ENCODE data around the gene C5. TPM values are rescaled to one million over a fixed set of nuclear protein-coding genes. Genes with fewer than 3 reads are reported as not detected.

The C5 gene
- total and polyA plus RNA-seq, 9 of the 15 experiments (the other 6 are each of a cell fraction or from before 2014, with no cell fraction given): 0.08 to 0.91 (median 0.42) TPM

- TF ChIP-seq SP2 (IDR thresholded peaks at IDR 0.05; ENCODE audit: extremely low read depth, low read depth, low read length, poor library complexity, severe bottlenecking) (no peak), CEBPB (tag; IDR thresholded peaks at IDR 0.05) (no peak), TOE1 (IDR thresholded peaks at IDR 0.05; ENCODE audit: borderline replicate concordance) (no peak), TOE1 (CRISPR knock-in tag; IDR thresholded peaks at IDR 0.05; ENCODE audit: borderline replicate concordance, low read depth) (no peak), ELF2 (CRISPR knock-in tag; IDR thresholded peaks at IDR 0.05) (no peak), KLF16 (IDR thresholded peaks at IDR 0.05) (no peak), TCF7L2 (IDR thresholded peaks at IDR 0.05; ENCODE audit: low read depth, low read length) (no peak), HDAC6 (IDR thresholded peaks at IDR 0.05; ENCODE audit: low read depth, low read length) (no peak), ZNF274 (IDR thresholded peaks at IDR 0.05; ENCODE audit: borderline replicate concordance, low read depth, low read length) (no peak), BRD9 (IDR thresholded peaks at IDR 0.05; ENCODE audit: low read depth, partially characterized antibody) (no peak), U2AF2 (optimal IDR thresholded peaks at IDR 0.05; ENCODE audit: low read depth, low read length) (no peak), ATF1 (CRISPR knock-in tag; IDR thresholded peaks at IDR 0.05) (no peak; the same call in 1 of the 2 replicates), ATF1 (tag; IDR thresholded peaks at IDR 0.05) (peak; percentile 83), ZNF695 (CRISPR knock-in tag; IDR thresholded peaks at IDR 0.05) (no peak), SREBF1 (IDR thresholded peaks at IDR 0.05; ENCODE audit: borderline replicate concordance, low read depth, low read length) (no peak), CREBBP (IDR thresholded peaks at IDR 0.05; ENCODE audit: low read depth, low read length) (no peak), CHD4 (IDR thresholded peaks at IDR 0.05; ENCODE audit: insufficient read depth, insufficient replicate concordance, low read depth, low read length, poor library complexity, severe bottlenecking) (no peak), TEAD1 (CRISPR knock-in tag; IDR thresholded peaks at IDR 0.05) (0 out of 4 replicates have a peak, but pooled peaks of 1 of the 2 experiments have one; percentile 13)
- TF ChIP-seq, protein P1, sequence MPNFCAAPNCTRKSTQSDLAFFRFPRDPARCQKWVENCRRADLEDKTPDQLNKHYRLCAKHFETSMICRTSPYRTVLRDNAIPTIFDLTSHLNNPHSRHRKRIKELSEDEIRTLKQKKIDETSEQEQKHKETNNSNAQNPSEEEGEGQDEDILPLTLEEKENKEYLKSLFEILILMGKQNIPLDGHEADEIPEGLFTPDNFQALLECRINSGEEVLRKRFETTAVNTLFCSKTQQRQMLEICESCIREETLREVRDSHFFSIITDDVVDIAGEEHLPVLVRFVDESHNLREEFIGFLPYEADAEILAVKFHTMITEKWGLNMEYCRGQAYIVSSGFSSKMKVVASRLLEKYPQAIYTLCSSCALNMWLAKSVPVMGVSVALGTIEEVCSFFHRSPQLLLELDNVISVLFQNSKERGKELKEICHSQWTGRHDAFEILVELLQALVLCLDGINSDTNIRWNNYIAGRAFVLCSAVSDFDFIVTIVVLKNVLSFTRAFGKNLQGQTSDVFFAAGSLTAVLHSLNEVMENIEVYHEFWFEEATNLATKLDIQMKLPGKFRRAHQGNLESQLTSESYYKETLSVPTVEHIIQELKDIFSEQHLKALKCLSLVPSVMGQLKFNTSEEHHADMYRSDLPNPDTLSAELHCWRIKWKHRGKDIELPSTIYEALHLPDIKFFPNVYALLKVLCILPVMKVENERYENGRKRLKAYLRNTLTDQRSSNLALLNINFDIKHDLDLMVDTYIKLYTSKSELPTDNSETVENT (CRISPR knock-in tag; IDR thresholded peaks at IDR 0.05): no peak
- TF ChIP-seq, protein P2, sequence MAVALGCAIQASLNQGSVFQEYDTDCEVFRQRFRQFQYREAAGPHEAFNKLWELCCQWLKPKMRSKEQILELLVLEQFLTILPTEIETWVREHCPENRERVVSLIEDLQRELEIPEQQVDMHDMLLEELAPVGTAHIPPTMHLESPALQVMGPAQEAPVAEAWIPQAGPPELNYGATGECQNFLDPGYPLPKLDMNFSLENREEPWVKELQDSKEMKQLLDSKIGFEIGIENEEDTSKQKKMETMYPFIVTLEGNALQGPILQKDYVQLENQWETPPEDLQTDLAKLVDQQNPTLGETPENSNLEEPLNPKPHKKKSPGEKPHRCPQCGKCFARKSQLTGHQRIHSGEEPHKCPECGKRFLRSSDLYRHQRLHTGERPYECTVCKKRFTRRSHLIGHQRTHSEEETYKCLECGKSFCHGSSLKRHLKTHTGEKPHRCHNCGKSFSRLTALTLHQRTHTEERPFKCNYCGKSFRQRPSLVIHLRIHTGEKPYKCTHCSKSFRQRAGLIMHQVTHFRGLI (CRISPR knock-in tag; IDR thresholded peaks at IDR 0.05): no peak
- TF ChIP-seq, protein P3, sequence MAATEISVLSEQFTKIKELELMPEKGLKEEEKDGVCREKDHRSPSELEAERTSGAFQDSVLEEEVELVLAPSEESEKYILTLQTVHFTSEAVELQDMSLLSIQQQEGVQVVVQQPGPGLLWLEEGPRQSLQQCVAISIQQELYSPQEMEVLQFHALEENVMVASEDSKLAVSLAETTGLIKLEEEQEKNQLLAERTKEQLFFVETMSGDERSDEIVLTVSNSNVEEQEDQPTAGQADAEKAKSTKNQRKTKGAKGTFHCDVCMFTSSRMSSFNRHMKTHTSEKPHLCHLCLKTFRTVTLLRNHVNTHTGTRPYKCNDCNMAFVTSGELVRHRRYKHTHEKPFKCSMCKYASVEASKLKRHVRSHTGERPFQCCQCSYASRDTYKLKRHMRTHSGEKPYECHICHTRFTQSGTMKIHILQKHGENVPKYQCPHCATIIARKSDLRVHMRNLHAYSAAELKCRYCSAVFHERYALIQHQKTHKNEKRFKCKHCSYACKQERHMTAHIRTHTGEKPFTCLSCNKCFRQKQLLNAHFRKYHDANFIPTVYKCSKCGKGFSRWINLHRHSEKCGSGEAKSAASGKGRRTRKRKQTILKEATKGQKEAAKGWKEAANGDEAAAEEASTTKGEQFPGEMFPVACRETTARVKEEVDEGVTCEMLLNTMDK (IDR thresholded peaks at IDR 0.05; ENCODE audit: borderline replicate concordance, insufficient read depth, low read depth, low read length, poor library complexity, severe bottlenecking): no peak
Measured at GRCh38 chr9:120925535-120926396, 124.3 kb downstream of the C5 start (continued).
